Middle frontal gyrus (tissue), 1 donor: ENCODE results near the gene NDE1.
"Not testable (repeated sequence)": the region's sequence is repeated elsewhere in the genome, so short reads cannot be mapped to it uniquely, and the experiment has no call there.

ENCODE experiments used
- DNase-seq: peaks from one replicate; pipeline ENCODE4 v3.0.0-alpha.2; 2015; ENCODE audit warnings: low spot score; ENCODE audit errors: extremely low spot score

The NDE1 gene

GRCh38 chr16:15620611-15621195 lies 29.3 kb upstream of the NDE1 start:
- no peak for DNase-seq

DNA sequence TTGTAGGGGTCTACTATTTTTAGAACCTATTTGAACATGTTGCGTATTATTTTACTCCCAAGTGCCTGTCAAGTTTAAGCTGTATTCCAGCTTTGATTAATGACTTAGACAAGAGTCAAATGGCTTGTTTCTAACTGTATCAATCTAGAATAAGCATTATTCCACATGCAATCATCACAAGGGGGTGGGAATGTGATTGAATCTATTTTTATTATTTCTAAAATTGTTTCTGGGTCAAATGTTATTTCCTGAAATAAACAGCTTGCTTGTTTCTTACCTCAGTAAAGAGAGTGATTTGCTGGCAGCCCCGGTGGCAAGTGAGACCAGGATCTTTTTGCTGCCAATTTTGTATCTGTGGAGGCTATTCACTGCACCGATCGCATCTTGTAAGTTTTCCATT lies 28.6 kb upstream of the NDE1 start:
- DNase-seq, result no peak

DNA sequence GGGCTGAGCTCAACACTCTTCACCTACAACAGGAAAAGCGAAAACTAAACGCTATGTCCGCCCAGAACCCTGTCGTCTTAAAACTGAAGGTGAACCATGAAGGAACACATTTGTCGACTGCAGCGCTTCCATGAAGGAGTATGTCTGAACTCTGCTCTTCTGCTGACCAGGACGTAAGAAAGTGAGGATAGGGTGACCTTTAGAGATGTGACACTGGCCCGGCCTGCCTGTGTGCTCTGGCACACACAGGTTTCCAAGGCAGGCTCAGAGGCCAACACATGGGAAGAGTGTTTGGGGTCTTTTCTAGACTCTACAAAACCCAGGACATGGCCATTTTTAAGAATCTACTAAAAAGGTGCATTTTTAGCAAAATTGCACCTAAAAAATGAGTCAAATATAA lies 28.2 kb upstream of the NDE1 start:
- DNase-seq, result no peak

GRCh38 chr16:15631730-15632409 lies 18.2 kb upstream of the NDE1 start:
- no peak for DNase-seq

DNA sequence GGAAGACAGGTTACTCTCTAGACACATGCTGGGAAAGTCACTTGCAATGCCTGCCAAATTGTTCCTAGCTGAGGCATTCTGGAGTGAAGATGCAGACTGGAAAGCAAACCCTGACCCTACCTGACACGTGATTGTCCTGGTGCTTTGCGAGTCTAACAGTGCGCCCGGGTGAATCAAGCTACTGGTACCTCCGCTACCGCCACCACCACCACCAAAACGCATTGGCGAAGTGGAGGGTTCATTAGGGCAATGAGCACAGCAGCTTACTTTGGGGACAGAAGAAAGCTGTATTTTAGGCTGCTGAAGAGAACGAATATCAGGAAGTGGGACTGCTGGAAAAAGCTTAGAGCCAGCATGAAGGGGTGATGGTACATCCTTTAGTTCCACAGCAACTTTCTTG lies 14.1 kb upstream of the NDE1 start:
- DNase-seq, result no peak

- DNase-seq, result no peak
Observed at GRCh38 chr16:15636392-15636873, 13.6 kb upstream of the NDE1 start.

DNA sequence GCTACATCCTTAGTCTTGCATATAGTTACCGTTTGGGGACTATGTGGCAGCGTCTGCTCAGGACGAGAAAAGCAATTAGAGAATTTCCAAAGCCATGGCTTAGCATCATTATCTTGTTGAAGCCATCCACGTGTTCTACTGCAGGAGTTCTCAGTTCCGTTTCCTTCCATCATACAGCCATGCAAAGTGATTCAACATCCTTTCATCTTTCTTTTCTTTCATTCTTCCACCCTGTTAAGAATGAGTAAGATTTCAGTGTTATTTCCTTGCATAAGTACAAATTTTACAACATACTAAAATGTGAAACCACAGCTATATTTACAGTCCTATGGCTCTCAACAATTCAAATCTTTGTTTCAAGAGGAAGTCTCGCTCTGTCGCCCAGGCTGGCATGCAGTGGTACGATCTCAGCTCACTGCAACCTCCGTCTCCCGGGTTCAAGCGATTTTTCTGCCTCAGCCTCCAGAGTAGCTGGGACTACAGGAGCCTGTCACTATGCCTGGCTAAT lies 10.9 kb upstream of the NDE1 start:
- no peak for DNase-seq

- DNase-seq, result no peak
Observed at GRCh38 chr16:15640966-15641365, 9.1 kb upstream of the NDE1 start.

DNA sequence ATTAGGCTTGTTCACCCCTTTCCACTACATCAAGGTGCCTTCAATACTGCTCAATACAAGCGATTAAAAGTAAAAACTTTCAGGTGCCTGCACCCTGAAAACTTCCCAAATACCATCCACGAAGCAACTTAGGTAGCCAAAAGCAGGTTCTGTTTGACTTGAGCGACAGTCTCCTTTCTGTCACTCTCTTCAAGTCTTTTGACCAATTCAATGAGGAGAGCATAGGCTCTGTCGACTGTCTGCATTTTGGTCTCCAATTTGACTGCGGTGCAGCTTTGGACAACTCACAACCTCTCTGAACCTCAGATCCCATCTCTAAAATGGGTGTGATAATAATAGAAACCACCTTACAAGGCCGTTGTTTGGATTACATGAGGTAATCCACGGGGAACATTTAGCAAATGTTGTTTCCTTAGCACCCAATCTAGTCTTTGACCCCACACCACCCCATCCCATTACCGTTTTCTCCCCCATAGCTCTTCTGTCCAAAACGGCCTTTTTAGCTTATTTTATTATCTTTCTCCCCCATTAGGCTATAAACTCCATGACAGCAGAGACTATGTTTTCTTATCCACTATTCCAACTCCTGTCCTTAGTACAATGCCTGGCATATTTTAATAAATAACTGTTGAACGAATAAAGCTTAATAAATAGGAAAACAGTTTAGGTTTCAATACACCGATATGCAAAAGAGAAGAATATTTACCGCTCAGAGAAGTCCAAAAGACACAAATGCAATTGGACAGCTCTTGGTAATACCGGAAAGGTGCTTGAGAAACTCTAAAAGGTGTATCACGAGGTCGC lies 8.1 kb upstream of the NDE1 start:
- no peak for DNase-seq

DNA sequence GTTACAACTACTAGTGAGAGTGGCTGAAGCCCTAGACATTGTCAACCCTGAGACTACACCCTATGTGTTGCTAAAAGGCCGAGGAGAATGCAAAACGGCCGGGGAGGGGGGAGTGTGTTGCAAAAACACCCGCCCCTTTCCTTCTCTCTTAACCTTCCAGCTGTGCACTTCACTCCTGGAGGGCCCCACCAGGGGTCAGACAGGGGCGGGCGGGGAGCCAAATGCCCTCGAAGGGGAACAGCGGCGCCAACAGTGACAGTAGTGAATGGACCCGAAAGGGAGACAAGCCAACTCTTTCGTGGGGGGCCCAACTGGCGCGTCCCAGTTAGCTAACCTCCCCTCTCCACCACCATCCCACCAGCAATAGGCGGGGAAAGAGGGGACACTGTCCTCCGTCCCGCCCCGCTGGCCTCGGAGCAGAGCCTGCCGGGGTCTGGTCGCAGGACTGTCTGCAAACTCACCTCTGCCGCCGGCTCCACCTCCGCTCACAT lies 7.4 kb upstream of the NDE1 start:
- no peak for DNase-seq

DNA sequence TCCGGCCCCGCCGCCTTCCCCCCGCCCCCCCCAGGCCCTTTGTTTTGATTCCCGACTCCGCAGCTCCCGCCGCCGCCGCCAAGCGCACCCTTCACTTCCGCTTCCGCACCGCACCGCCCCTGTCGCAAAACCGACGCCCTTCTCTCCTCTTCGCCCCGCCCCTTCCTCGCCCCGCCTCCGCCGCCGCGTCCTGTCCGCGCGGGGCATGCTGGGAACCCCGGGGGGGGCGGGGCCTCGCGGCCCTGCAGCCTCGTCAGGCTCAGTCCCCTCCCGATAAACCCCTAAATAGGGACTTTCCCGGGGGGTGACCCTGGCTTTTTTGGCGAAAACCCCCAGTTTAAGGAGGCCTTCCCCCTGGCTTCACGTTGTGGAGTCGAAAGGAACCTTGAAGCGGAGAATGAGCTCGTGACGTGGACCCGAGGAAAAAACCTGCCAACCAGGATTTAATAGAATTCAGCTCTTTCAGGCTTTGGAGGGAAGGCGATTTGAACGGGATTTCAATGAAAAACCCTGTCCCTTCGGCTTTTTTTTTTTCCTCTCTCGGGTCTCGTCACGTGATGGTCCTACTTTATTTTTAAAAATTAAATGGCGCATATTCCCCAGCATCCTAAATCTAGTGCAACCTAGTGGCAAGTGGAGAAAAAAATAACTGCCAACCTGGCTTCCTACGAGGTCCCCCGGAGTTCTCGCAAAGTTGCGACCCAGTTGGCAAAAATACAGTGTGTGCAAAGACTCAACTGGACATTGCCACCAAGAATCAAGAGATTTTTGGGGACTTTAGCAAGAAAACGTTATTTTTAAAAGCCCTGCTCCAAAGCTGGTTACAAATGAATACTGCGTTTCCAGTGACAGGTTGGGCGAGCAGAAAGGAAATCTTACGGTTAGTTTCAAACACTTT lies 6.7 kb upstream of the NDE1 start, which contains the start of gene MARF1:
MARF1 (minus strand) TSS at position 107 of the 898 bp plus-strand sequence. CDS start 3,921 bp downstream, outside the sequence.
- peak; percentile 90 for DNase-seq

GRCh38 chr16:15643946-15644250 lies 6.1 kb upstream of the NDE1 start:
- no peak for DNase-seq

GRCh38 chr16:15644267-15644961 lies 5.6 kb upstream of the NDE1 start:
- DNase-seq, result no peak

GRCh38 chr16:15644962-15645465 lies 5.0 kb upstream of the NDE1 start:
- not testable (repeated sequence) for DNase-seq

DNA sequence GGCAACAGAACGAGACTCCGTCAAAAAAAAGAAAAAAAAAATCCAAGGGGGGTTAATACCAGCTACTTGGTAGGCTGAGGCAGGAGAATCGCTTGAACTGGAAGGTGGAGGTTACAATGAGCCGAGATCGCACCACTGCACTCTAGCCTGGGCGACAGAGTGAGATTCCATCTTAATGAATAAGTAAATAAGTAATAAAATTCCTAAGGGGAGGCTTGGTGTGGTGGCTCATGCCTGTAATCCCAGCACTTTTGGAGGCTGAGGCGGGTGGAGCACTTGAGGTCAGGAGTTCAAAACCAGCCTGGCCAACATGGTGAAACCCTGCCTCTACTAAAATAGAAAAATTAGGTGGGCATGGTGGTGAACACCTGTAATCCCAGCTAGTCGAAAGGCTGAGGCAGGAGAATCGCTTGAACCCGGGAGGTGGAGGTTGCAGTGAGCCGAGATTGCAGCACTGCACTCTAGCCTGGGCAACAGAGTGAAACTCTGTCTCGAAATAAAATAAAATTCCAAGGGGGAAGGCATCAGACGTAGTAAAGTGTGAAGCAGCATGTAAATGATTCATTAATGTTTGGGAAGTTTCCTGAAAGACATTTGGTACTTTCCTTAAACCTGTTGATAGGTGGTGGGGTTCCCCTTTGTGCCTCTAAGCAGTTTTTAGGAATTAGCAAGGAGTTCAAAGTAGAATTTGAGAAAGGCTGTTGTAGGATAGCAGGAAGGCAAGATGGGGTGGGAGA lies 3.3 kb upstream of the NDE1 start:
- DNase-seq, result not testable (repeated sequence)

DNA sequence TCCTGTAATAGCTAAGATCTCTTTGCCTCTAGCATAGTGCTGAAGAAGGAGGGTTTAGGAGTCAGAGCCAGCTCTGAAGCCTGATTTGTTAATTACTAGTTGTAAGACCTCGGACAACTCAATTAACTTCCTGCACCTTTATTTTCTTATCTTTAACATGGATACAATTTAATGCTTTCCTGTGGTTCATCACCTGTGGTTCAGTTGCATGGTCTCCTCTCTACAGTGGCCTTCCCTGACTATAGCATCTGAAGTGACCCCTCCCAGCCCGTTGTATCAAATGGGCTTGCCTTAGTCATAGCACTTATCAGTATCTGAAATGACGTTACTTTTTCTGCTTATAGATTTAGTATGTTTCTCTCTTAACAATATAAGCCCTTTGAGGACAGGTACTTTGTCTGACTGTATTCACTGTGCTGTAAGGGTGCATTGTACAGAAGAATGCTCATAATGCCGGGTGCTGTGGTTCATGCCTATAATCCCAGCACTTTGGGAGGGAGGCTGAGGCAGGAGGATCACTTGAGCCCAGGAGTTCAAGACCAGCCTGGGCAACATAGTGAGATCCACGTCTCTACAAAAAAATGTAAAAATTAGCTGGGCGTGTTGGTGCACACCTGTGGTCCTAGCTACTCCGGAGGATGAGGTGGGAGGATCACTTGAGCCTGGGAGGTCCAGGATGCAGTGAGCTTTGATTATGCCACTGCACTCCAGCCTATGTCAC lies 2.6 kb upstream of the NDE1 start:
- no peak for DNase-seq

- DNase-seq, result no peak
Observed at GRCh38 chr16:15648135-15648730, 1.8 kb upstream of the NDE1 start.

GRCh38 chr16:15649311-15649710 lies 734 bp upstream of the NDE1 start:
- DNase-seq, result not testable (repeated sequence)

DNA sequence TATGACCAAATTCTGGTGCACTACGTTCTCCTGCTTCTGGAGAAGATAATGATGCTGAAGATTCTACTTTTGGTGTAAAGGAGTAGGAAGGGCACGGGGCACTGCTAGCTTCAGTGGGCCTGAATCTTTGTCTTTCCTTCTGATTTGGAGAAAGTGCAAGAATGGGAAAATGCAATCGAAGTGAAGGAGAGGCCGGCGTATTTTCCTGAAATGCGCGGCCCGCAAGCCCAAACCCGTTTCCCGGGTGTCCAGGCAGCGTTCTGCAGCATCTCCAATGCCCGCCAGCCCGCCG lies 372 bp upstream of the NDE1 start:
- DNase-seq, result no peak
